Nephron progenitor cell (in vitro differentiated cells): ENCODE measurements around the gene ARHGAP40.

Experiments used
- DNase-seq: peaks from one replicate; pipeline ENCODE4 v3.0.0; 2021
- H3K27ac Mint-ChIP-seq: 2 replicates; pipeline ENCODE4 v1.8.0; 2021; ENCODE audit warnings: mild to moderate bottlenecking, moderate library complexity, mixed read lengths
- H3K27me3 Mint-ChIP-seq: 2 replicates; pipeline ENCODE4 v1.8.0; 2021; ENCODE audit warnings: mild to moderate bottlenecking, low read depth, mixed read lengths; ENCODE audit not compliant: poor library complexity
- H3K36me3 Mint-ChIP-seq: 2 replicates; pipeline ENCODE4 v1.8.0; 2021; ENCODE audit warnings: low read depth, mixed read lengths
- H3K4me1 Mint-ChIP-seq: 2 replicates; pipeline ENCODE4 v1.8.0; 2021; ENCODE audit warnings: mixed read lengths
- H3K4me3 Mint-ChIP-seq: 2 replicates; pipeline ENCODE4 v1.8.0; 2021; ENCODE audit warnings: mild to moderate bottlenecking, moderate library complexity, mixed read lengths
- H3K9me3 Mint-ChIP-seq: 2 replicates; pipeline ENCODE4 v1.8.0; 2021; ENCODE audit warnings: mild to moderate bottlenecking, moderate library complexity, mixed read lengths
- TF ChIP-seq, protein P1 (sequence below): fragments of 200-600 bp; sonication (generic); IDR thresholded peaks from 2 replicates; pipeline ENCODE4 v1.5.0; 2021; ENCODE audit warnings: antibody characterized with exemption

The ARHGAP40 gene

DNA sequence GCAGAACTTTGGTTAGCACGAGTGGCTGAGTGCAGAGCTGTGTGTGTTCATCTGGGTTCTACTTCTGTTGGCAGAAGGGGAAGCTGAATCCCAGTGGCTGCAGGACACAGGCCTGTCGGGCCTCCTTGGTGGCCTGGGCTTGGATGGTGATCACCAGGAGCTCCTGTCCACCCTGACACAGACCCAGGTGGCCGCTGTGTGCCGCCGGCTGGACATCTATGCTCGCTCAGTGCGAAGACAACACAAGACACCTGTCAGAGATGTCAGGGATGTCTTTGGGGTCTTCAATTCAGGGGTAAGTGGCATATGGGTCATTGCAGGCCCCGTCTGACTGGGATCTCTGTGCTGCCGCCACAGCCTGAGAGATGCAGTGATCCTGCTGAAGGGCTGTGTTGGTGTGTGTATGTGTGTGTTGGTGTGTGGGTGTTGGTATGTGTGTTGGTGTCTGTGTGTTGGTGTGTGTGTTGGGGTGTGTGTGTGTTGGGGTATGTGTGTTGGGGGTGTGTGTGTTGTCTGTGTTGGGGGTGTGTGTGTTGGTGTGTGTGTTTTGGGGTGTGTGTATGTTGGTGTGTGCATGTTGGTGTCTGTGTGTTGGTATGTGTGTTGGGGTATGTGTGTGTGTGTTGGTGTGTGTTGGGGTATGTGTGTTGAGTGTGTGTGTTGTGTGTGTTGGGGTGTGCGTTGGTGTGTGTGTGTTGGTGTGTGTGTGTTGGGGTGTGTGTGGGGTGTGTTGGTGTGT, 25.5 kb downstream of the ARHGAP40 start:
- Mint-ChIP-seq H3K4me1 (peaks cover 7% of the 10 kb centered on the region), H3K27ac (no peak overlapping the region), H3K36me3 (no peaks in the 10 kb centered on the region), H3K9me3 (no peaks in the 10 kb centered on the region), H3K4me3 (no peak overlapping the region), H3K27me3 (peaks cover 29% of the 10 kb centered on the region)
- DNase-seq = no peak
- TF ChIP-seq, protein P1, sequence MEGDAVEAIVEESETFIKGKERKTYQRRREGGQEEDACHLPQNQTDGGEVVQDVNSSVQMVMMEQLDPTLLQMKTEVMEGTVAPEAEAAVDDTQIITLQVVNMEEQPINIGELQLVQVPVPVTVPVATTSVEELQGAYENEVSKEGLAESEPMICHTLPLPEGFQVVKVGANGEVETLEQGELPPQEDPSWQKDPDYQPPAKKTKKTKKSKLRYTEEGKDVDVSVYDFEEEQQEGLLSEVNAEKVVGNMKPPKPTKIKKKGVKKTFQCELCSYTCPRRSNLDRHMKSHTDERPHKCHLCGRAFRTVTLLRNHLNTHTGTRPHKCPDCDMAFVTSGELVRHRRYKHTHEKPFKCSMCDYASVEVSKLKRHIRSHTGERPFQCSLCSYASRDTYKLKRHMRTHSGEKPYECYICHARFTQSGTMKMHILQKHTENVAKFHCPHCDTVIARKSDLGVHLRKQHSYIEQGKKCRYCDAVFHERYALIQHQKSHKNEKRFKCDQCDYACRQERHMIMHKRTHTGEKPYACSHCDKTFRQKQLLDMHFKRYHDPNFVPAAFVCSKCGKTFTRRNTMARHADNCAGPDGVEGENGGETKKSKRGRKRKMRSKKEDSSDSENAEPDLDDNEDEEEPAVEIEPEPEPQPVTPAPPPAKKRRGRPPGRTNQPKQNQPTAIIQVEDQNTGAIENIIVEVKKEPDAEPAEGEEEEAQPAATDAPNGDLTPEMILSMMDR = no peak

DNA sequence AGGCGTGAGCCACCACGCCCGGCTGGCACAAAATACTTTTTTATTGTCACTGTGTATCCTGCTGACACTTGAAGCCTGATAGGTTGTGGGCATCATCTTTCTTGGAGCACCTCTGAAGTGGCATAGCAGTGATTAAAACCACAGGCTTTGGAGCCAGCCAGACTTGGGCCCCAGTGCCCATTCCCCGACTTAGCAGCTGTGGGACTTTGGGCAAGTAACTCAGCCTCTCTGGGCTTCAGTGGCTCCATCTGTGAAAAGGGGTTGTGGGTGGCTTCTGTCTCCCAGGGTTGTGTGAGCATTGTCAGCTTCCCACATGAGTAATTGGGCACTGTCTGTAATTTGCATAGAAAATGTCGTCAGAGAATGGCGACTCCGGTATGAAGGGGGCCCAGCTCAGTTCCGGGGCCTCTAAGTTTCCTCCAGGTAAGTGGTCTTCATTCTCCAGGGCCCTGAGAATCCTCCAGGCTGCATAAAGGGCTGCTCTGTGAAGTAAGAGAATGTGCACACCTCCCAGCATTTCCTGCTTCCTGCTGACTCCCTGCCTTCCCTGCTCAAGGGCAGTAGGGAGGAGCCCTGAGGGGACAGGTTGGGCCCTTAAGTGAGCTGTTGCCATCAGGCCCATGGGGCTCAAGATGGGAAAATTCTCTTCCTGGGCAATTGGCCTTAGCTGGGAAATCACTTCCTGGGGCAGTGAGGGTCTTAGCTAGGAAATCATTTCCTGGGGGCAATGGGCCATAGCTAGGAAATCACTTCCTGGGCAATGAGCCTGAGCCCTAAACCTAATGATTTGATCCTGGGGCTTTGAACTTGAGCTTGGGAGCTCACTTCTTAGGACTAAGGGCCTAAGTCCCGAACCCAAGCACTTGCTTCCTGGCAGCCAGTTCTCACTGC, 27.2 kb downstream of the ARHGAP40 start:
- Mint-ChIP-seq H3K9me3 (no peaks in the 10 kb centered on the region), H3K36me3 (no peaks in the 10 kb centered on the region), H3K4me3 (no peak overlapping the region), H3K27ac (no peak overlapping the region), H3K4me1 (peaks cover 7% of the 10 kb centered on the region), H3K27me3 (peaks cover 29% of the 10 kb centered on the region)
- TF ChIP-seq, protein P1 = no peak
- DNase-seq = no peak

DNA sequence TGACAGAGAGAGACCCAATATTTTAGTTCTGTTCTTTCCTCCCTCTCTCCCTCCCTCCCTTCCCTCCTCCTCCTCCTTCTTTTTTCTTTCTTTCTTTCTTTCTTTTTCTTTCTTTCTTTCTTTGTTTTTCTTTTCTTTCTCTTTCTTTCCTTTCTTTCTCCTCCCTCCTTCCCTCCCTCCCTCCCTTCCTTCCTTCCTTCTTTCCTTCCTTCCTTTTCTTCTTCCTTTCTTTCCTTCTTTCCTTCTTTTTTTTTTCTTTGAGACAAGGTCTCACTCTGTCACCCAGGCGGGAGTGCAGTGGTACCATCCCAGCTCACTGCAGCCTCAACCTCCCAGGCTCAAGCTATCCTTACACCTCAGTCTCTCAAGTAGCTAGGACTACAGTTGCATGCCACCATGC, 28.4 kb downstream of the ARHGAP40 start:
- H3K4me1 Mint-ChIP-seq = peaks cover 7% of the 10 kb centered on the region
- H3K36me3 Mint-ChIP-seq = no peaks in the 10 kb centered on the region
- TF ChIP-seq, protein P1 = no peak
- no peaks in the 10 kb centered on the region for H3K9me3 Mint-ChIP-seq
- H3K27me3 Mint-ChIP-seq = peaks cover 34% of the 10 kb centered on the region
- no peak overlapping the region for H3K27ac Mint-ChIP-seq
- DNase-seq = no peak
- no peak overlapping the region for H3K4me3 Mint-ChIP-seq

DNA sequence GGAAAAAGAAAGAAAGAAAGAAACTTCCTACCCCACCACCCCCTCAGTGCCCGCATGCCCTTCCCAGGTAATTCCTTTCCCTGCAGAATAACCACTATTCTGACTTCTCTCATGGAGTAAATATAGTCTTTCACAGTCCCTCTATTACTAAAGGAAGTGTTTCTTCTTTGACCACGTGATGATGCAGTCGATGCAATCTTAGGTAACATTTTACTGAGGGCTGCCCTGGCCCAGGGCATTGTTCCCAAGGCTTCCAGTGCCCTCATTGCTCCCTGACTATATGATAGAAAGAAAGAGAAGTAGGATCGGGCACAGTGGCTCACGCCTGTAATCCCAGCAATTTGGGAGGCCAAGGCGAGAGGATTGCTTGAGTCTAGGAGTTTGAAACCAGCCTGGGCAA, 29.1 kb downstream of the ARHGAP40 start:
- Mint-ChIP-seq H3K9me3 (no peaks in the 10 kb centered on the region), H3K27me3 (peaks cover 36% of the 10 kb centered on the region), H3K4me3 (no peak overlapping the region), H3K4me1 (peaks cover 7% of the 10 kb centered on the region), H3K36me3 (no peaks in the 10 kb centered on the region), H3K27ac (no peak overlapping the region)
- TF ChIP-seq, protein P1 = no peak
- DNase-seq = no peak

DNA sequence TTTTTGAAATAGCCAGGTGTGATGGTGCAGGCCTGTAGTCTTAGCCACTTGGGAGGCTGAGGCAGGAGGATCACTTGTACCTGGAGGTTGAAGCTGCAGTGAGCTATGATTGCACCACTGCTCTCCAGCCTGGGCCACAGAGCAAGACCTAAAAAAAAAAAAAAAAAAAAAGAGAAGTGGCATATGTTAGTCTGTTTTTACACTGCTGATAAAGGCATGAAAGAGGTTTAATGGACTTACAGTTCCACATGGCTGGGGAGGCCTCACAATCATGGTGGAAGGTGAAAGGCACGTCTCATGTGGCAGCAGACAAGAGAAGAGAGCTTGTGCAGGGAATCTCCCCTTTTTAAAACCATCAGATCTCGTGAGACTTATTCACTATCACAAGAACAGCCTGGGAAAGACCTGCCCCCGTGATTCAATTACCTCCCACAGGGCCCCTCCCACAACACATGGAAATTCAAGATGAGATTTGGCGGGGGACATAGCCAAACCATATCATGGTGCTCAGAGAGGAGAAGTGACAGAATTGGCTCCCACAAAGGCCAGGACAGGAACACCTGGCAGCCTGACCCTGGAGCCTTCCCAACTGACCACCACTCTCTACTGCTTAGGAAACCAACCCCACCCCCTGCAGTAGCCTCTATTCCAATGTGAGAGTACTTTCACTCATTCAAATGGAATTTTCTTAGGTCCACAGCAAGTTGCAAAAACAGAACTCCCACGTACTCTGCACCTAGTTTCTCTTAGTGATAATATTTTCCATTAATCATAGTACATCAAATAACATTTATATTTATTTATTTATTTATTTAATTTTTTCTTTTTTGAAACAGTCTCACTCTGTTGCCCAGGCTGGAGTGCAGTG, 29.8 kb downstream of the ARHGAP40 start:
- peaks cover 36% of the 10 kb centered on the region for H3K27me3 Mint-ChIP-seq
- no peaks in the 10 kb centered on the region for H3K36me3 Mint-ChIP-seq
- TF ChIP-seq, protein P1 = no peak
- peaks cover 7% of the 10 kb centered on the region for H3K4me1 Mint-ChIP-seq
- DNase-seq = no peak
- H3K27ac Mint-ChIP-seq = no peak overlapping the region
- H3K4me3 Mint-ChIP-seq = no peak overlapping the region
- H3K9me3 Mint-ChIP-seq = no peaks in the 10 kb centered on the region
